NT2/D1 (cell line): ENCODE data around the gene KIF1A.

Source experiments
- YY1 ChIP-seq: IDR thresholded peaks from 2 replicates; pipeline ENCODE4 v1.6.1; 2011; ENCODE audit not compliant: insufficient read length, insufficient read depth
- ZNF274 ChIP-seq: IDR thresholded peaks from 2 replicates; pipeline ENCODE4 v1.6.1; 2011; ENCODE audit warnings: mild to moderate bottlenecking, low read depth, low read length

- no peak for TF ChIP-seq ZNF274
- TF ChIP-seq YY1, result no peak
These were observed 133.6 kb downstream of the KIF1A start for GRCh38 chr2:240686460-240686859.
